HG03095 (cell line): Measurements from ENCODE around the gene ANO4.
"Not testable (repeated sequence)": the region's sequence is repeated elsewhere in the genome, so short reads cannot be mapped to it uniquely, and the experiment has no call there.

Experiments
- ATAC-seq: cut with Tn5 transposase; IDR thresholded peaks from one replicate; pipeline ENCODE4 v1.9.1; 2021; ENCODE audit warnings: moderate library complexity; ENCODE audit not compliant: unreplicated experiment

The ANO4 gene

GRCh38 chr12:101027200-101027599 lies 232.6 kb downstream of the ANO4 start:
- ATAC-seq: no peak

- no peak for ATAC-seq
Measured at GRCh38 chr12:101027816-101028215, 233.2 kb downstream of the ANO4 start.

- ATAC-seq: no peak
Measured at GRCh38 chr12:101038289-101038871, 243.8 kb downstream of the ANO4 start.

GRCh38 chr12:101039848-101040531 lies 245.4 kb downstream of the ANO4 start:
- ATAC-seq: no peak

- ATAC-seq: no peak
Measured at GRCh38 chr12:101040936-101041335, 246.4 kb downstream of the ANO4 start.

- no peak for ATAC-seq
Measured at GRCh38 chr12:101042211-101042610, 247.6 kb downstream of the ANO4 start.

GRCh38 chr12:101044512-101045059 lies 250.0 kb downstream of the ANO4 start:
- no peak for ATAC-seq

- no peak for ATAC-seq
Measured at GRCh38 chr12:101045486-101046464, 251.2 kb downstream of the ANO4 start.

GRCh38 chr12:101047652-101048051 lies 253.1 kb downstream of the ANO4 start:
- no peak for ATAC-seq

- ATAC-seq: no peak
Measured at GRCh38 chr12:101050631-101051030, 256.1 kb downstream of the ANO4 start.

GRCh38 chr12:101051151-101051550 lies 256.6 kb downstream of the ANO4 start:
- no peak for ATAC-seq

GRCh38 chr12:101051901-101052550 lies 257.4 kb downstream of the ANO4 start:
- no peak for ATAC-seq

- ATAC-seq: no peak
Measured at GRCh38 chr12:101053203-101053602, 258.6 kb downstream of the ANO4 start.

GRCh38 chr12:101055940-101056339 lies 261.4 kb downstream of the ANO4 start:
- ATAC-seq: no peak

- not testable (repeated sequence) for ATAC-seq
Measured at GRCh38 chr12:101062508-101062907, 267.9 kb downstream of the ANO4 start.

- ATAC-seq: no peak
Measured at GRCh38 chr12:101064721-101065120, 270.1 kb downstream of the ANO4 start.

GRCh38 chr12:101066489-101066888 lies 271.9 kb downstream of the ANO4 start:
- ATAC-seq: no peak

GRCh38 chr12:101068402-101068801 lies 273.8 kb downstream of the ANO4 start:
- ATAC-seq: no peak

- no peak for ATAC-seq
Measured at GRCh38 chr12:101068836-101069235, 274.3 kb downstream of the ANO4 start.

- no peak for ATAC-seq
Measured at GRCh38 chr12:101074940-101075680, 280.5 kb downstream of the ANO4 start.
